Measurements from ENCODE around the gene B3GALT6.

The B3GALT6 gene

DNA sequence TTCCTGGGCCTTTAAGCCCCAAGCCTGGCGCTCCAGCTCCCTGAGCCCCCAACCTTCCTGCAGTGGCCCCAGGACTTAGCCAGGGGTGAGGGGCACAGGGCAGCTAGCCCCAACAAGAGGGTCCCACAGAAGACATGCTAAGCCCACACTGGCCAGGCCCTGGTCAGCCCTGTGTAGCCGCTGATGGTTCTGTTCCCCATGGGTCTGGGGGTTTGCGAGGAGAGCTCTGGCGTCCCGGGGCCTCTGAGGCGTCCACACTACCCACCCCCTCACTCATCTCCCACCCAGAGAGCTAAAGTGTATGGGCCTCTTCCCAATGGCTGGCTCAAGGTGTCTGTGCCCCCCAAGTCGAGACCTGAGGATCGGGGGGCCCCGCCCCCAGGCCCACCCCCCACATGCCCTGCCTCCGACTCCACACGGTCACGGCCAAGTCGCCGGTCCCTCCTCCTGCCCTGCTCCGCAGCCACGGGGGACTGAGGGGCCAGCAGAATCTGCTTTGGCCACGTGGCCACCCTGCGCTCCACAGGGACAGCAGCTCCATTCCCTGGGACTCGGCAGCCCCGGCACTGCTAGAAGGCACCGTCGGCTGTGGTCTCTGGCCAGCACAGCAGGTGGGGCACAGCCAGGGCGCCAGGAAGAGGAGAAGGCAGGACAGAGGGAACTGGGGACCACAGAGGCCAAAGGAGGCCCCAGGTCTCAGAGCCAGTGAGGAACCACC lies 33.5 kb upstream of the B3GALT6 start:
- no peak for TF ChIP-seq CTCF (conservative IDR thresholded peaks at IDR 0.05; ENCODE audit: control insufficient read depth, insufficient read depth, low read depth, low read length)
- no peak overlapping the region for H3K4me3 ChIP-seq (ENCODE audit: control insufficient read depth, low read depth, low read length)
- DNase-seq (ENCODE audit: low read depth) = no peak

GRCh38 chr1:1199141-1199960 lies 32.7 kb upstream of the B3GALT6 start:
- no peak for DNase-seq (ENCODE audit: low read depth)
- TF ChIP-seq CTCF (conservative IDR thresholded peaks at IDR 0.05; ENCODE audit: control insufficient read depth, insufficient read depth, low read depth, low read length) = no peak
- H3K4me3 ChIP-seq (ENCODE audit: control insufficient read depth, low read depth, low read length) = no peak overlapping the region

DNA sequence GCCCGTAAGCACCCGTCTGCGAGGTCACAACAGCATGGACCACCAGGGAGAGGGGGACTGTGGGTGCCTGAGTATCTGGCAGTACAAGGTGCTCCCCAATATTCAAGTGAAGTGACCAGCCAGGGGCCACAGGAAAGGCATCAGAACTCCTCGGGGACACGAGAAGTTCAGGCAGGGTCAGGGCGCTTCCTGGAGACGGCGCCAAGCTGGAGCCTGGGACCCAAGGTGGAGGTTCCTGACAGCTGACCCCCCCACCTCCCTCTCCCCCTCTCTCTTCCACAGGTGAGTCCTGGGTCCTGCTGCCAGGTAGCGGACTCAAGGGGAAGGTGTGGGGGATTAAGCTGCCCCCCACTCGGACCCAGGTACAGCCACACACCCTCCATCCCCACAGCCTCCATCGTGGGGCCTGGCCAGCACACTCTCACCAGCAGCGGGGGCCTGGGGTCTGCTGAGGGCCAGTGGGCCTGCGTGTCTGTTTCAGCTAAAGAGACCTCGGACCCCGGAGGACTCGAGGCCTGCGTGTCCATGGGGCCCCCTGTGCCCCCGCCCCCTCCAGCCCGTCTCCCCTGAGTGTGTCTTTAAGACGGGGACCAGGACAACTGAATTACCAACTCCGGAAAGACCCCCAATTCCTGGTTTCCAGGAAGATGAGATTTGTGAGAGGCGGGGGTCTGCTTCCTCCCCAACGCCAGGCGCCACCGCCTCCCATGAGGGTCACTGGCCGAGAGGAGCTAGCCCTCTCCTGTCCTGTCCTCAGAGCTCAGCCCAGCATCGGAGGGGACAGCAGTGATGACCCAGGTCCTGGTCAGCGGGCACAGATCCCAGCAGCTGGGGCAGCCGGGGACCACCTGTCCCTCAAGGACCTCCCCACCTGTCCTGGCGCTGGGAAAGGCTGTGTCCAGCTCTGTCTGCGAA lies 31.8 kb upstream of the B3GALT6 start:
- DNase-seq (ENCODE audit: low read depth) = no peak
- H3K4me3 ChIP-seq (ENCODE audit: control insufficient read depth, low read depth, low read length) = no peak overlapping the region
- TF ChIP-seq CTCF (conservative IDR thresholded peaks at IDR 0.05; ENCODE audit: control insufficient read depth, insufficient read depth, low read depth, low read length) = no peak

DNA sequence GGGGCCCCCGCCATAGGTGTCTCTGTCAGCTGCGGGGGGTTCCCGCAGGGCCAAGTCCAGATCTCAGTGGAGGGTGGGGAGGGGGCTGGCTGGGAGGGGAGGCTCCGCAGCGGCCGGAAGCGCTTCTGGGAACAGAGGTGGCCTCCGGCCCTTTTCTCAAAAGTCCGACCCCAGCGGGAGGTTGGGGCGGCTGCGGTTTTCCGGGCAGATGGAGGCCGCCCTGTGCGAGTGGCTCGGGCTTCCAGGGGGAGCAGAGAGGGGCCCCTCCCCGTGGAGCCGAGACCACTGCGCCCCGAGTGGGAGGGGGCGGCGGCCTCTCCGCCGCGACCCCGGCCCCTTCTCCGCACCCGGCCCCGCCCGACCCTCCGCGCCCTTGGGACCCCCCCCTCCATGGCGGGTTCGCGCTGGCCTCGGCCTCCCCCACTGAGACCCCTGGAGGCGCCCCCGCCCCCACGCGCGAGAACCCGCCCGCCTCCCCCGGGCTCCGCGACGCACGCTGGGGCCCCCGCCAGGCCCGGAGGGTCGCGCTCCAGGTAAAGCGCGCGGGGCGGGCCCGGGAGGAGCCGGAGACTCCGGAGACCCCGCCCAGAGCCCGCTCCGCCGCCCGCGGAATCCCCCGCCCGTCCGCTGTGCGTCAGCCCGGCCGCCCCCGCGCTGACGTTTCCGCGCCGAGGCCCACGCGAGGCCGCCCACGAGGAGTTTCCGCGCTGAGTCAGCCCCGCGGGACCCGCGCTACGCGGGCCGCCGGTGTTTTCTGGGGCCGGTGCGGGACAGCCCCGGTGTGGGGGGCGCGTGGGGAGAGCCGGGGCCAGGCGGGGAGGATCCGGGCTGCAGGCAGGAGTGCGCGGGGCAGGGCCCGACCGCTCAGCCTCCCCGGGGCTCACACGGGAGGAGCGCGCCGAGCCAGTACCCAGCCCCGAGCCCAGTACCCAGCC lies 30.9 kb upstream of the B3GALT6 start:
- no peak for TF ChIP-seq CTCF (conservative IDR thresholded peaks at IDR 0.05; ENCODE audit: control insufficient read depth, insufficient read depth, low read depth, low read length)
- peak; percentile 53 for DNase-seq (ENCODE audit: low read depth)
- H3K4me3 ChIP-seq (ENCODE audit: control insufficient read depth, low read depth, low read length) = no peak overlapping the region

DNA sequence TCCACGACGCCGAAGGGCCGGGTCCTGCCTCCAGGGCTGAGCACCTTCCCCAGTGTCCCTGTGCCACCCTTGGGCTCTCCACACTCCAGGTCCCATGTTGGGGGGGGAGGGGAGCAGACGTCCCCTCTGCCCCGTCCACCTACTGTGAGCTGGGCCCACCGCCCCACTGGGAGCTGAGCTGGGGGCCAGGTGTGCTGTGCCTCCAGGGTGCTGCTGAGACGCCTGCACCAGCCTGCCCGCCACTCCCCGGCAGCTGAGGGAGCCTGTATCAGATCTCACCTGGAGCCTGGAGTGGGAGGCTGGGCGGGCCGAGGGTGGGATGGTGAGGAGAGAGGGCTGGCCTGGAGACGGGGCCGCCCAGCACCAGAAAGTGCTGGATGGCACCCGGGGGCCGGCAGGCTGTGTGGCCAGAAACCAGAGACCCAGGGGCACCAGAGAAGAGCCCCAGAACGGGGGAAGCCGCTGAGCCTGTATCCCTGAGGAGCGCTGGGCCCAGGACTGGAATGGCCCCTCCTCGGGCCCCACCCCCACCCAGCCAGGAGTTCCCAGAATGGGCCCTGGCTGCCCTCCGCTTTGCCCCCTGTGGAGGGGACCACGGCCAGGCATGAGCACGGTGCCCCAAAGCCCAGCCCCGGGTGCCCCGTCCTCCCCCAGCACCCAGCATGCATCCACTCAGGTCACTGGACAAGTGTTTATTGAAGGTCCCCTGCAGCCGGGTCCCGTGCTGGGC lies 29.0 kb upstream of the B3GALT6 start:
- DNase-seq (ENCODE audit: low read depth) = no peak
- no peak for TF ChIP-seq CTCF (conservative IDR thresholded peaks at IDR 0.05; ENCODE audit: control insufficient read depth, insufficient read depth, low read depth, low read length)
- no peak overlapping the region for H3K4me3 ChIP-seq (ENCODE audit: control insufficient read depth, low read depth, low read length)

Data from fibroblast of mammary gland (primary cell).